Breast epithelium (tissue), 4 donors: Measurements from ENCODE around the gene CLCNKB. TPM values are rescaled to one million over a fixed set of nuclear protein-coding genes. Genes with fewer than 3 reads are reported as not detected.

Experiments
- DNase-seq, 2 donors: peaks; one replicate each; pipeline ENCODE4 v3.0.0-alpha.2; 2019; ENCODE audit warnings: low spot score in 2 of 2
- H3K27ac ChIP-seq, 2 donors: fragments of 200-600 bp; sonication (generic) in 1 of 2; one replicate each; pipeline ENCODE4 v1.5.1; 2016 to 2019; ENCODE audit warnings: mild to moderate bottlenecking in 1 of 2
- H3K27me3 ChIP-seq, 2 donors: fragments of 200-600 bp; sonication (generic) in 1 of 2; one replicate each; pipeline versions ENCODE4 v1.5.1 to v1.6.0; 2017 to 2019; ENCODE audit warnings: control low read depth in 1 of 2, mild to moderate bottlenecking in 1 of 2
- H3K36me3 ChIP-seq: fragments of 200-600 bp; one replicate; pipeline ENCODE4 v1.5.1; 2019
- H3K4me1 ChIP-seq, 2 donors: fragments of 200-600 bp; sonication (generic); one replicate each; pipeline ENCODE4 v1.5.1; 2016 to 2019; ENCODE audit warnings: control low read depth in 1 of 2
- H3K4me3 ChIP-seq, 3 donors: fragments of 200-600 bp; sonication (generic); 1 replicate in 2 of 3; 2 replicates in 1 of 3; pipeline ENCODE4 v1.5.1; 2016 to 2019; ENCODE audit warnings: mild to moderate bottlenecking in 3 of 3, moderate library complexity in 2 of 3
- H3K9me3 ChIP-seq, 2 donors: fragments of 200-600 bp; sonication (generic) in 1 of 2; one replicate each; pipeline ENCODE4 v1.5.1; 2016 to 2019; ENCODE audit warnings: control low read depth in 1 of 2
- POLR2A ChIP-seq: fragments of 450-650 bp; IDR thresholded peaks from one replicate; pipeline ENCODE4 v1.6.1; 2016; ENCODE audit warnings: antibody characterized with exemption, mild to moderate bottlenecking, moderate library complexity
- POLR2AphosphoS5 ChIP-seq, 3 donors: sonication (generic); formaldehyde crosslinking; IDR thresholded peaks; one replicate each; pipeline ENCODE4 v1.6.1; 2017; ENCODE audit warnings: antibody characterized with exemption in 3 of 3
- intact Hi-C: fragments of 100-400 bp; cut with DNase I; formaldehyde crosslinking; loops from one replicate; pipeline ENCODE4 v1.15.1; 2023; ENCODE audit warnings: low total_unique reads
- total RNA-seq, 3 donors: library from RNA; depleted of rRNA; stranded (reverse); fragments of >200 nt; gene quantifications; one replicate each; pipeline ENCODE4 v1.1.0, GENCODE V29; 2016
- TF ChIP-seq, protein P1 (sequence below), 3 donors: fragments of 450-650 bp; IDR thresholded peaks; one replicate each; pipeline ENCODE4 v1.5.1; 2016 to 2017; ENCODE audit warnings: antibody characterized with exemption in 3 of 3, mild to moderate bottlenecking in 3 of 3, moderate library complexity in 3 of 3

The CLCNKB gene
- total RNA-seq = under 1 TPM; 0.32 to 0.88 (median 0.33) TPM

DNA sequence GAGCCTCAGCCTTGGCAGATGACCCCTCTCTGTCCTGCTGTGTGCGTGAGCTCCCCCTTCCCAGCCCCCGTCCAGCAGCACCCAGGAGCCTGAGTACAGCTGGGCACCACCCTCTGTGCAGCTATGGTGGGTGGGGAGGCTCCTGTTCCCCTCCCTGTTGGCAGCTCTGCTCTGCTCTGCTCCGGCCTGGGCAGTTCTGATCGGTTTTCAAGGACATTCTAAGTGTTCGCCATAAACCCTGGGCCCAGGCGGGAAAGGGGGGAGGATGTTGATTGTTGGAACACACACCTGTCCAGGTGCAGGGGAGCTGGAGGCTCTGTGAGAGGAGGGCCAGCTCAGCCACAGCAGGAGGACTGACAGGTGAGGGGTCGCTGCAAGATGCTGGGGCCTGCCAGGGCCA lies at the start of gene CLCNKB:
Gene CLCNKB (plus strand): TSS at position 262 of the 400 bp plus-strand sequence. CDS start 711 bp downstream, outside the sequence.
- intact Hi-C loops = no loop called here
- no peak for DNase-seq
- no peak within 1 kb of the TSS for H3K27ac ChIP-seq
- H3K4me3 ChIP-seq = no peak within 1 kb of the TSS
- TF ChIP-seq, protein P1, sequence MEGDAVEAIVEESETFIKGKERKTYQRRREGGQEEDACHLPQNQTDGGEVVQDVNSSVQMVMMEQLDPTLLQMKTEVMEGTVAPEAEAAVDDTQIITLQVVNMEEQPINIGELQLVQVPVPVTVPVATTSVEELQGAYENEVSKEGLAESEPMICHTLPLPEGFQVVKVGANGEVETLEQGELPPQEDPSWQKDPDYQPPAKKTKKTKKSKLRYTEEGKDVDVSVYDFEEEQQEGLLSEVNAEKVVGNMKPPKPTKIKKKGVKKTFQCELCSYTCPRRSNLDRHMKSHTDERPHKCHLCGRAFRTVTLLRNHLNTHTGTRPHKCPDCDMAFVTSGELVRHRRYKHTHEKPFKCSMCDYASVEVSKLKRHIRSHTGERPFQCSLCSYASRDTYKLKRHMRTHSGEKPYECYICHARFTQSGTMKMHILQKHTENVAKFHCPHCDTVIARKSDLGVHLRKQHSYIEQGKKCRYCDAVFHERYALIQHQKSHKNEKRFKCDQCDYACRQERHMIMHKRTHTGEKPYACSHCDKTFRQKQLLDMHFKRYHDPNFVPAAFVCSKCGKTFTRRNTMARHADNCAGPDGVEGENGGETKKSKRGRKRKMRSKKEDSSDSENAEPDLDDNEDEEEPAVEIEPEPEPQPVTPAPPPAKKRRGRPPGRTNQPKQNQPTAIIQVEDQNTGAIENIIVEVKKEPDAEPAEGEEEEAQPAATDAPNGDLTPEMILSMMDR (IDR thresholded peaks at IDR 0.05) = no peak
- TF ChIP-seq POLR2A (no peak), POLR2AphosphoS5 (IDR thresholded peaks at IDR 0.05) (no peak)
- no peaks in the 10 kb centered on the region for H3K36me3 ChIP-seq
- no peaks in the 10 kb centered on the region for H3K27me3 ChIP-seq
- no peaks in the 10 kb centered on the region for H3K9me3 ChIP-seq
- no peaks in the 10 kb centered on the region for H3K4me1 ChIP-seq

- Histone ChIP-seq H3K4me1 (no peaks in the 10 kb centered on the region), H3K27me3 (no peaks in the 10 kb centered on the region), H3K27ac (no peak overlapping the region), H3K36me3 (no peaks in the 10 kb centered on the region), H3K4me3 (no peak overlapping the region), H3K9me3 (no peaks in the 10 kb centered on the region)
- intact Hi-C loops = no loop called here
- TF ChIP-seq, protein P1 (IDR thresholded peaks at IDR 0.05) = no peak
- no peak for TF ChIP-seq POLR2A
- no peak for TF ChIP-seq POLR2AphosphoS5 (IDR thresholded peaks at IDR 0.05)
- no peak for DNase-seq
Measured at GRCh38 chr1:15994081-15994480, 49.5 kb upstream of the CLCNKB start.

GRCh38 chr1:15994590-15995351 lies 48.8 kb upstream of the CLCNKB start:
- H3K4me1 ChIP-seq = no peaks in the 10 kb centered on the region
- H3K27ac ChIP-seq = no peak overlapping the region
- H3K4me3 ChIP-seq = no peak overlapping the region
- H3K36me3 ChIP-seq = no peaks in the 10 kb centered on the region
- intact Hi-C loops = no loop called here
- no peak for TF ChIP-seq POLR2A
- TF ChIP-seq, protein P1 (IDR thresholded peaks at IDR 0.05) = peak; percentile 45 to 81 (median 76)
- no peaks in the 10 kb centered on the region for H3K27me3 ChIP-seq
- no peak for DNase-seq
- no peaks in the 10 kb centered on the region for H3K9me3 ChIP-seq

GRCh38 chr1:15997076-15997585 lies 46.5 kb upstream of the CLCNKB start:
- intact Hi-C loops = loop anchor here (1.0 kb wide), 1 partner anchor 27 kb away; no protein-coding TSS in a partner anchor
- TF ChIP-seq POLR2AphosphoS5 (IDR thresholded peaks at IDR 0.05) (no peak), POLR2A (no peak)
- TF ChIP-seq, protein P1 (IDR thresholded peaks at IDR 0.05) = no peak
- no peak overlapping the region for H3K4me3 ChIP-seq
- no peak overlapping the region for H3K27ac ChIP-seq
- H3K4me1 ChIP-seq = no peaks in the 10 kb centered on the region
- peak in 1 of 2 donors; percentile 28 for DNase-seq
- H3K36me3 ChIP-seq = no peaks in the 10 kb centered on the region
- H3K27me3 ChIP-seq = no peaks in the 10 kb centered on the region
- H3K9me3 ChIP-seq = no peaks in the 10 kb centered on the region

- TF ChIP-seq, protein P1 (IDR thresholded peaks at IDR 0.05) = no peak
- TF ChIP-seq POLR2AphosphoS5 (IDR thresholded peaks at IDR 0.05) (no peak), POLR2A (no peak)
- Histone ChIP-seq H3K4me1 (no peaks in the 10 kb centered on the region), H3K27ac (no peak overlapping the region), H3K9me3 (no peaks in the 10 kb centered on the region), H3K4me3 (no peak overlapping the region), H3K27me3 (no peaks in the 10 kb centered on the region), H3K36me3 (no peaks in the 10 kb centered on the region)
- no peak for DNase-seq
- intact Hi-C loops = loop anchor here (1.0 kb wide), 1 partner anchor 27 kb away; no protein-coding TSS in a partner anchor
Measured at GRCh38 chr1:15997637-15998280, 45.8 kb upstream of the CLCNKB start.
